IPS-11a (cell line): ENCODE data around the gene GPR35.
"Not testable (repeated sequence)": the region's sequence is repeated elsewhere in the genome, so short reads cannot be mapped to it uniquely, and the experiment has no call there.

Experiments used
- H3K4me3 ChIP-seq: one replicate; pipeline ENCODE4 v1.5.1; 2013; ENCODE audit warnings: low read depth, low read length, control low read depth

Gene GPR35

DNA sequence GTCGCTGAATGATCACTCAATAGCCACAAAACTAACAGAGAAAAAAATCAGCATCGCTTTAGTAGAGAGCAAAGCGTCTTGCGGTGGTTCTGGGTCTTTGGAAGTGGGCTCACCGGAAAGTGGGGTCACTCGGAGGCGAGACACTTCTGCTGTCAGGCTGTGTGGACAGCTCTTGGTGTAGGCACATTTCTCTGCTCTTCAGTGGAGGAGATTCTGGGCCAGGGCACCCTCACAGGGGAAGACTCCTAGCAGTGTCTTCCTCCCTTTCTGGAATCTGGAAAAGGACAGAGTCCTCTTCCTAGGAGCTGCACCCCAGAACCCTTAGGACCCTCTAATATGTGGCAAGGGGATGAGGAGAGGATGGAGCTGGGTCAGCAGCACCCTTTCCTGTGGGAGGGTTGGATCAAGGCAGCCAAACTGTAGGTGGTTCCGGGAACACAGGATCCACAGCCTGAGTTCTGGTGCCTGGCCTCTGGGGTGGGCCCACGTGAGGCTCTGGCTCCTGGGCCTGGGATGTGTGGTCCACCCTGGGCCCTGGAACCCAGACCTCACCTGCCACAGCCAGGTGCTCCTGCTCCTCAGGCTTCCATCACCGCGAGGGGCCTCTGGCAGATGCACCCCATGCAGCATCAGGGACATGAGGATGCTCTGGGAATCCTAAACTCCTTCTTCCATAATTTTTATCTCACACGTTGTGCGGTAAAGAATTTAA lies 25.1 kb downstream of the GPR35 start:
- H3K4me3 ChIP-seq, result no peak overlapping the region

DNA sequence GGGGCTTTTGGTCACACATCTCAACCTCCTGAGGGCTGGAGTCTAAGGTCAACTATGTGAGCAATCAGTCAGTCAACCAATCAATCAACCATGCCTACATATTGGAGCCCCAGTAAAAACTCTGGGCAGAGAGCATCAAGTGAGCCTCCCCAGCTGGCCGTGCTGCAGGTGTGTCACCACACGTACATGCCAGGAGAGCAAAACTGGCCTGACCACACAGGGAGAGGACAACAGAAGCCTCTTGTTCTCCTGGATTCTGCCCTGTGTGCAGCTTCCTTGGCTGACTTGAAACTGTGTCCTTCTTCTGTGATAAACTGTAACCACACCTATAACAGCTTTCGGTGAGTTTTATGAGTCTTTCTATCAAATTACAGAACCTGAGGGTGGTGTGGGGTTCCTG lies 25.9 kb downstream of the GPR35 start:
- no peak overlapping the region for H3K4me3 ChIP-seq

DNA sequence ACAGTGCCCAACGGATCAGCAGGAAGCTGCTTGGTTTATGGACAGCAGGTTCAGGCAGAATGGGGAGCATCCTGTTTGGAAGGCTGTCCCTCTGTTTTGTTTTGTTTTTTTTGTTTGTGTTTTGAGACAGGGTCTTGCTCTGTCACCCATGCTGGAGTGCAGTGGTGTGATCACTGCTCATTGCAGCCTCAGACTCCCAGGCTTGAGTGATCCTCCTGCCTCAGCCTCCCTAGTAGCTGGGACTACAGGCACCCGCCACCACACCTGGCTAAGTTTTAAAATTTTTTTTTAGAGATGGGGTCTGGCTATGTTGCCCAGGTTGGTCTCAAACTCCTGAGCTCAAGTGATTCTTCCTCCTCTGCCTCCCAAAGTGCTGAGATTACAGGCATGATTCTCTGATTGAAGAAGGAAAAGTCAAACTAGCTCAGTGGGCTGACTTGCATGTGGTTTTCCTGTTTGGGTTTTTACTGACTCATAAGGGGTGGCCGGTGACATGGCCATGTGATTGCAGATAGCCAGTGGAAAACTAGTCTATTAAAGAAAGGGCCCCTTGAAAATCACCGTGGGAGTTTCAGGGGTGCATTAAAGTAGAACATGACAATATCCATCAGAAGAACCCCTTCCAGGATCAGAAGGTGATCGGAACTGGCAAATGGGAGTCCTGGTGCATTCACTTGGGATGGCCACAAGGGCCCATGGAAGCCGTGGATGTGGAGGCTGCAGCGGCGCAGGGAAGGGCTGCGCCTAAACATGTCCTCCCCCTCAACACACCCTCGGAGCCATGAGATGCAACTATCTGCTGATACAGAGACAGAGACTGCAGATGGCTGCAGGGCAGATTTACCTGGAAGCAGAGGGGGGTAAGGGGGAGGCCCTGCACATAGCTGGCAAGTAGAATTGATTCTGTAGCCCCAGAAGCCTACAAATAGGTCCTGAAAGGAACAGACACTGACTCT lies 30.9 kb downstream of the GPR35 start:
- no peak overlapping the region for H3K4me3 ChIP-seq

DNA sequence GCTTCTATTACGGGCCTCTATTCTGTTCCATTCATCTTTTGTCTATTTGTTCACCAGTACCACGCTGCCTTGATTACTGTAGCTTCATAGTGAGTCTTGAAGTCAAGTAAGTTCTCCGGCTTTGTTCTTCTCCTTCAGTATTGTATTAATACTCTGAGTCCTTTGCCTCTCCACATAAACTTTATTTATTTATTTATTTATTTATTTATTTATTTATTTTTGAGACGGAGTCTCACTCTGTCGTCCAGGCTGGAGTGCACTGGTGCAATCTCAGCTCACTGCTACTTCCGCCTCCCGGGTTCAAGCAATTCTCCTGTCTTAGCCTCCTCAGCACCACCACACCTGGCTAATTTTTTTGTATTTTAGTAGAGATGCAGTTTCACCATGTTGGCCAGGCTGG lies 34.6 kb downstream of the GPR35 start:
- not testable (repeated sequence) for H3K4me3 ChIP-seq

DNA sequence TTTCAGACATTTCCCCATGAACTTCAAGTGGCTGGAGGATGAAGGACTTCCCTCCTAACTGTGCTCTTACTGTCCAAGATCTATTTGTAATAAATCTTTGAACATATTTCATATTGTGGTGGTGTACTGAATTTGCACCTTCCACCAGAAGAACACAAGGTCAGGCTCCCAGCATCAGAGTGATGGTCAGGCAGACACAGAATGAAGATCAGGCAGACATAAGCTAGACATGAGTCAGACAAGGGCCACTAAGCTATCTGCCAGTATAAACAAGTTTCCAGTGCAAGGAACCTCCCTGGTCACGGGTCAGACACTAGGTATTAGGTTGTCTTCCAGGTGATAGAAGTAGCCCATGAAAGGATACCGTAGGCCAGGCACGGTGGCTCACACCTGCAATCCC lies 37.4 kb downstream of the GPR35 start:
- H3K4me3 ChIP-seq, result no peak overlapping the region

DNA sequence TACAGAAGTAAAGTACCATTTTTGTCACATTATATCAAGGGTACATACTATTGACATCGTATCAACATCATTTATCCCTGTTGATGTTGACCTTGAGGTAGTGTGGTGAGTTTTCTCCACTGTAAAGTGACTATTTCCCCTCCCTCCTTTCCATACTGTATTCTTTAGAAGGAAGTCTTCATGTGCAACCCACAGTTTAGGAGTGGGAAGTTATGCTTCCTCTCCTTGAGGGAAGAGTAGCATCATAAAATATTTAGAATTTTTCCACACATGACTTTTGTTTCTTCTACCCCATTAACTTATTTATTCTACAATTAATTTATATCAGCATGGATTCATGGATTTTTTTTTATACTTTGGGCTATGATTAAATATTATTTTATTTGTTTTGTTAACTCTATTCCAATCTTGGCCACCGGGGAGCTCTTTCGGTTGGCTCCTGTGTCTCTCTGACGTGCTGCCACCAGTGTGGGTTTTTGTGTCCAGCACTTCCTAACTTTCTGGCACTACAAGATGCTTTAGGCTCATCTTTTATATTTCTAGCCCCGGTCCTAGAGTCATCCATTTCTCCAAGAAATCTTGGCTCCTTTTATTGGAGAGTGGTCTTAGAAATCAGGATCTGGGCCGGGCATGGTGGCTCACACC lies 38.4 kb downstream of the GPR35 start:
- no peak overlapping the region for H3K4me3 ChIP-seq

DNA sequence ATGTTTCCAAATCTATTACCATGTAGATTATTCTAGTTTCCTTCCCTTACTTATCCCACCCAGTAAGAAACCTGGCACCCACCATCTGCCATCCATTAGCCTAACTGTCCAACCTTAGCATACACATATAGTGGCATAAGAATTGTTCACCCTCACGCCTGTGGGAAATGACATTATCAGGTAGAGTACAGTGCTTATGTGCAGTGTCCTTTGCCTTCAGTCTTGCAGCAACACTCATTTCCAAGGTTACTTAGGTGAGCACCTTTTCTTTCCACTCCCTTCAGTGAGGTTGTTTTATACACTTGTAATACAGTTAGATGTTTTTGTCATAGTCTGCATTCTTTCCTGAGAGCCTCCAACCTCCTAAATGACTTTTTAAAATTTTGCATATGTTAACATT lies 39.3 kb downstream of the GPR35 start:
- no peak overlapping the region for H3K4me3 ChIP-seq

DNA sequence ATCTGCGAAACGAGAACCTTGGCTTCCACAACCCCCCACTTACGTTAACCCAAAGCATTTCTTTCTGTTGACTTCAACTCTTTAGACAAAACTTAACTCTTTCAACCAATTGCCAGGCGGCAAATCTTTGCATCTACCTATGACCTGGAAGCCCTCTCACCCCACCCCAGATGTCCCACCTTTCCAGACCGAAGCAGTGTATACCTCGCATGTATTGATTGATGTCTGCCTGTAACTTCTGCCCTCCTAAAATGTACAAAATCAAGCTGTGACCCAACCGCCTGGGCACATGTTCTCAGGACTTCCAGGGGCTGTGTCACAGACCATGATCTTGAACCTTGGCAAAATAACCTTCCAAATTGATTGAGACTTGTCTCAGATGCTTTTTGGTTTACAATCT lies 45.1 kb downstream of the GPR35 start:
- H3K4me3 ChIP-seq, result no peak overlapping the region

DNA sequence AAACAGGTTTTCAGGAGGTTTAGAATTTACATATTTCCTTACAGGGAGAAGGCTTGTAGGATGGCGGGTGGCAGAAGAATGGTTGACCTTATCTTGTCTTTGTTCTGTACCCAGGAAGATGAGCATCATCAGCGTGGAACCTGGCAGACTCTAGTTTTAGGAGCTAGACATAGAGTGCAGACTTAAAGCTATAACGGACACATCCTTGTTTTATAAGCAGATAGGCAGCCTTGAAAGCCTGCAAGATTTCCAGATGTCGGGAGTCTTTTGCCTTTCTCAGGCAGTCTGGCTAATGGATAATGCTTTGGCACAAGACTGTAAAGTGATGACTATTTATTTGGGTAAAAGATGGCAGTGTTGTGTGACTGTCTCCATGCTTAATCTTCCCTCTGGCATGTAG lies 45.7 kb downstream of the GPR35 start:
- no peak overlapping the region for H3K4me3 ChIP-seq

DNA sequence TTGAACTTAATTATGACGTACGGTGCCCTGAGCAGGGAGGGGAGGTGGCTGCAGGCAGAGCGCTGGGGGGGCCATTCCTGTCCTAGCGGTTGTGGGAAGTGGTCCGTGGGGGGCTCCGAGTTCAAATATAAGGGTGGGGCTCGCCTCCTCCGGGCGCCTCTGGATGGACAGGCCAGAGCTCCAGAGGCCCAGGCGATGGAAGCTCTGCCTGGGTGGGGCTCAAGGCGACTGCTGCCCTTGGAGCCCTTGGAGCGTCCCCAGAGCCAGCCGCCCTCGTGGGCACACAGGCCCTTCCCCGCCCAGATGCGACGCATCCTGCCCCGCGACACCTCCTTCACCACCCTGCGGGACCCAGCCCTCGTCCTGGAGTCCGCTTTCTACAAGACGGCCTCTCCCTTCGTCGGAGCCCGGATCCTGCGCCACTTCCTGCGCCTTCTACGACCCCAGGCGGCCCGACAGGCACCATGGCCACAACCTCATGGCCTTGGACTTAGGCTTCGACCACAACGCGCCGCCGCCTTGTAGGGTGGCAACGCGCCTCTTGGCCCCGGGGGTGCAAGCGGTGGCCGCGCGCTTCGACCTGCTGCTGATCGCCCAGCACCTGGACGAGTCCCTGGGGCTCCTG lies 46.9 kb downstream of the GPR35 start:
- no peak overlapping the region for H3K4me3 ChIP-seq

DNA sequence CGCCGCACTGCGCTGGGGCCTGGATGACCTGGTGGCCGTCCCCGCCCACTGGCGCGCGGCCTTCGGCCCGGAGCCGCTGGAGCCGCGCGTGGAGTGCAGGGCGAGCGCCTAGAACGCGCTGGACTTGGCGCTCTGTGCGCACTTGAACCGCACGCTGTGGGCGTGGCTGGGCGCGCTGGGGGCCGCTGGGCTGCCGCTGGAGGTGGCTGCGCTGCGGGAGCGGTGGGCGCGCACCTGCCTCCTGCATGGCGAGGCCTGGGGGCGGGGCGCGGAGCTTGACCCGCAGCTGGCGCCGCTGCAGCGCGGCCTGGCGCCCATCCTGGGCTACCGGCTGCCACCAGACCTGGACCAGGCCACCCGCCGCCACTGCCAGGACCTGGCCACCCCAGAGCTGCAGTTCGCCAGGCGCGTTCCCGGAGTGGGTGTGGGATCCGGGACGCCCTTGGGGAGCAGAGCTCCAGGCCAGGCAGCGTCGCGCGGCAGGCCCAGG lies 47.5 kb downstream of the GPR35 start:
- no peak overlapping the region for H3K4me3 ChIP-seq

DNA sequence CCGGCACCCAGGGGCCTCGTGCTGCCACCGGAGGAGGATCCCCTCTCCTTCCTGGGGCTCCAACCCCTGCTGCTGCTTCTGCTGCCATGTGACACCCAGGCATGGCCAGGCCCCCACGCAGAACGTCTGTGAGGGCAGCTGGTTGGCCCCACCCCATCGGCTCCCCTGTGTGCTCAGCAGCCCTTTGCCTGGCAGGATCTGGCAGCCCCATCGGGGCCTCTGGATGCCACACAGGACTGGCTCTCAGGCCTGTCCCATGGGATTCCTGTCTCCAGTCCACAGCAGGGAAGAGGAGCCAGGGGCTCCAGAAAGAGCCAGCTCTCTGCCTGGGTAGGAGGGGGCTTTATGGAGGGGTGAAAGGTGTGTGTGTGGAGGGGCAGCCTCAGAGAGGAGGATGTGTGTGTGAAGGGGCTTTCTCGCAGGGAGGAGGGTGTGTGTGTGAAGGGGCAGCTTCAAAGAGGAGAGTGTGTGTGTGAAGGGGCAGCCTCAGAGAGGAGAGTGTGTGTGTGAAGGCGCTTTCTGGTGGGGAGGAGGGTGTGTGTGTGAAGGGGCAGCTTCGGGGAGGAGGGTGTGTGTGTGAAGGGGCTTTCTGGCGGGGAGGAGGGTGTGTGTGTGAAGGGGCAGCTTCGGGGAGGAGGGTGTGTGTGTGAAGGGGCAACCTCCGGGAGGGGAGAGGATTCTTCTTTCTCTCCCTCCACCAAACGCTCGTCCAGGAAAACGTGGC lies 49.3 kb downstream of the GPR35 start:
- H3K4me3 ChIP-seq, result not testable (repeated sequence)

DNA sequence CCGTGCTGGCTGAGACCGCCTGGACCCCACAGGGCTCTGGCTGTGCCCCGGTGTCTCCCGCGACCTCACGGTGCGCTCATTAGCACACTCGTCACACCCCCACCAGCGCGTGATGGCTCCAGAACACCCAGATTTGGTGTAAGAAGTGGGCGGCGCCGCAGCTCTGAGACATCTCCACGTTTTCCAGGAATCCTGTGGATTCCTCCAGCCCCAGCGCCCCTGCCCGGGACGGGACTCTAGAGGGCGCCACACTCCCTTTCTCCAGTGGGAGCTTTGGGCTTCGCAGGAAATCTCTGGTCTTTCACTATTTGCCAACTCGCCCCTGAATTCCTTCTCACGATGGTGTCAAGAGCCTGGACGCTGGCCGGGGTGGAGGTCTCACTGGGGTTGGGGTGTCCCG lies 50.1 kb downstream of the GPR35 start:
- not testable (repeated sequence) for H3K4me3 ChIP-seq

DNA sequence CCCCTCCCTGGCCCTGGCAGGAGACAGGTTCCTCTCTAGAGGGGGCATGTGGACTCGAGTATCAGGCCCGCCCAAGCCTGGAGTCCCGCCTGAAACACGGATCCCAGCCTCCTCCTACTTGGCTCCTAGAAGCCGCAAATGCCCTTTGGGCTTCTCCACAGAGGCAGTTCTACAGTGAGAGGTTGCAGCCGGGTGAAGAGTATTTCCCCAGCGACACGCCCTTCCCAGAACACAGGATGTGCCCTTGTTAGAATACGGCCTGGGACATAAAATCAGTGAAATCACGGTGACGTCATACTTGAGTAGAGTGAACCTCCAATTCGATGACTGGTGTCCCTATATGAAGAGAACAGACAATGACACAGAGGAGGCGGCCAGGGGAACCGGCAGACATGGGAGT lies 52.8 kb downstream of the GPR35 start:
- not testable (repeated sequence) for H3K4me3 ChIP-seq

DNA sequence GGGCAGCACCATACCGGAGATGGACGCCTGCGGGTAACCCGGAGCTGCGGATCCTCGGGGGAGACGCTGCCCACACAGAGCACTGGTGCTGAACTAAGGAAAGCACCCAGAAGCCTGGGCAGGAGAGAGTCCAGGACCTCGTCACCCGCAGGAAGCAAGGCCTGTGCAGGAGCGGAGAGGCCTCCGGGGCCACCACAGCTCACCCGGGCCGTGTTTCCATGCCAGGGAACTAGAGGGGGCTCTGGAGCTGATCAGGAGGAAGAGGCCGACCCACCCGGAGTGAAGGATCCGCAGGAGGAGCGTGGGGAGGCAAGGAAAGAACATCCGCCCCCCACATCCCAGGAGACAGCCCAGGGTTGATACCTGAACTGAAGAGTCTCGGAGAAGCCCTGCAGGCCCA lies 53.6 kb downstream of the GPR35 start:
- not testable (repeated sequence) for H3K4me3 ChIP-seq

DNA sequence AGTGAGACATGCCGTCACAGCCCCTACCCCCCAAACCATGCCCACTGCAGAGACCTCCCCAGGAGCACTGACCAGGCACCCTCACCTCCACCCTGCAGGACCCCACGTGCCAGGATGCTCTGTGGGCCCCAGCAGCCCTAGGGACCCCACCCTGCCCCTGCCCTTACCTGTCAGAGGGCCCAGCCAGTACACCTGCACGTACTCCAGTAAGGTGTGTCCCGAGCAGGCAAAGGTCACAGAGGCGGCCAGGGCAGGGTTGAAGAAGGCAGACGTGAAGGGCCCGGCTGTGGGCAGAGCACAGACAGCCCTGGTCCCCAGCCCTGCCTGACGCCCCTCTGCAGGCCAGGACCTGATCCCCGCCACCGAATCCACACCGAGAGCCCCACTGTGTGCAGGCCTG lies 54.9 kb downstream of the GPR35 start:
- H3K4me3 ChIP-seq, result not testable (repeated sequence)
